GM18508 (cell line): ENCODE measurements around the gene ATP2B1.
"Not testable (repeated sequence)": the region's sequence is repeated elsewhere in the genome, so short reads cannot be mapped to it uniquely, and the experiment has no call there.

Source experiments
- ATAC-seq: cut with Tn5 transposase; IDR thresholded peaks from one replicate; pipeline ENCODE4 v1.9.1; 2021; ENCODE audit warnings: moderate number of reproducible peaks; ENCODE audit not compliant: insufficient read depth, unreplicated experiment

Gene ATP2B1

GRCh38 chr12:89717759-89718523, 9.3 kb upstream of the ATP2B1 start:
- ATAC-seq, result no peak

GRCh38 chr12:89712706-89713105, 4.1 kb upstream of the ATP2B1 start:
- no peak for ATAC-seq

GRCh38 chr12:89710873-89711750, 2.5 kb upstream of the ATP2B1 start:
- ATAC-seq, result no peak

GRCh38 chr12:89709995-89710872, 1.6 kb upstream of the ATP2B1 start:
- ATAC-seq, result peak; percentile 2

GRCh38 chr12:89709157-89709994, 738 bp upstream of the ATP2B1 start:
- ATAC-seq, result peak; percentile 36

- no peak for ATAC-seq
These were observed 704 bp downstream of the ATP2B1 start for GRCh38 chr12:89707703-89708564.

GRCh38 chr12:89706986-89707702, 1.5 kb downstream of the ATP2B1 start:
- ATAC-seq, result no peak

- ATAC-seq, result no peak
These were observed 2.1 kb downstream of the ATP2B1 start for GRCh38 chr12:89706551-89706950.

- ATAC-seq, result no peak
These were observed 4.2 kb downstream of the ATP2B1 start for GRCh38 chr12:89704457-89704856.

GRCh38 chr12:89703768-89704167, 4.9 kb downstream of the ATP2B1 start:
- no peak for ATAC-seq

- no peak for ATAC-seq
These were observed 6.1 kb downstream of the ATP2B1 start for GRCh38 chr12:89702503-89702902.

- ATAC-seq, result no peak
These were observed 6.9 kb downstream of the ATP2B1 start for GRCh38 chr12:89701606-89702206.

GRCh38 chr12:89700191-89700810, 8.3 kb downstream of the ATP2B1 start:
- ATAC-seq, result no peak

GRCh38 chr12:89698607-89699006, 10.0 kb downstream of the ATP2B1 start:
- no peak for ATAC-seq

GRCh38 chr12:89697728-89698127, 10.9 kb downstream of the ATP2B1 start:
- ATAC-seq, result not testable (repeated sequence)

GRCh38 chr12:89697296-89697695, 11.3 kb downstream of the ATP2B1 start:
- no peak for ATAC-seq

- no peak for ATAC-seq
These were observed 12.8 kb downstream of the ATP2B1 start for GRCh38 chr12:89695830-89696229.
